Loucy (cell line): Measurements from ENCODE around the gene GALNT9.

Experiments used
- H2AFZ ChIP-seq: fragments of 200-600 bp; sonication (generic); 2 replicates; pipeline ENCODE4 v1.6.0; 2016; ENCODE audit warnings: antibody characterized with exemption, mild to moderate bottlenecking, low read length, moderate library complexity
- H3F3A ChIP-seq: fragments of 200-600 bp; 2 replicates; pipeline ENCODE4 v1.6.0; 2016; ENCODE audit warnings: antibody characterized with exemption, low read depth, mild to moderate bottlenecking
- H3K27me3 ChIP-seq: fragments of 200-600 bp; sonication (generic); 2 replicates; pipeline ENCODE4 v1.6.1; 2014; ENCODE audit warnings: low read length, mild to moderate bottlenecking; ENCODE audit not compliant: insufficient read depth, poor library complexity, severe bottlenecking
- H3K36me3 ChIP-seq: fragments of 200-600 bp; sonication (generic); 2 replicates; pipeline ENCODE4 v1.6.1; 2016; ENCODE audit warnings: low read length; ENCODE audit not compliant: insufficient read depth
- H3K4me1 ChIP-seq: fragments of 200-600 bp; sonication (generic); 2 replicates; pipeline ENCODE4 v1.5.1; 2014; ENCODE audit warnings: low read length, mild to moderate bottlenecking; ENCODE audit not compliant: insufficient read depth, poor library complexity, severe bottlenecking
- H3K4me2 ChIP-seq: fragments of 200-600 bp; sonication (generic); 2 replicates; pipeline ENCODE4 v1.6.0; 2014; ENCODE audit warnings: antibody characterized with exemption, low read length, low read depth, mild to moderate bottlenecking; ENCODE audit not compliant: poor library complexity, severe bottlenecking
- H3K4me3 ChIP-seq: fragments of 200-600 bp; sonication (generic); 2 replicates; pipeline ENCODE4 v1.5.1; 2014; ENCODE audit warnings: low read length, mild to moderate bottlenecking, mixed read lengths; ENCODE audit not compliant: poor library complexity, severe bottlenecking
- H3K79me2 ChIP-seq: fragments of 200-600 bp; sonication (generic); 2 replicates; pipeline ENCODE4 v1.6.1; 2014; ENCODE audit warnings: low read length; ENCODE audit not compliant: insufficient read depth
- H3K9ac ChIP-seq: fragments of 200-600 bp; sonication (generic); 2 replicates; pipeline ENCODE4 v1.6.0; 2014; ENCODE audit warnings: mild to moderate bottlenecking, low read depth, low read length, moderate library complexity; ENCODE audit not compliant: poor library complexity, severe bottlenecking
- H3K9me2 ChIP-seq: fragments of 200-600 bp; sonication (generic); replicated peaks from 2 replicates; pipeline ENCODE4 v1.6.1; 2016; ENCODE audit warnings: low read depth, low read length, mixed read lengths
- H3K9me3 ChIP-seq: fragments of 200-600 bp; sonication (generic); 2 replicates; pipeline ENCODE4 v1.6.1; 2014; ENCODE audit warnings: mild to moderate bottlenecking, antibody characterized with exemption, low read length, low read depth; ENCODE audit not compliant: insufficient read depth
- H4K20me1 ChIP-seq: fragments of 200-600 bp; sonication (generic); 2 replicates; pipeline ENCODE4 v1.6.0; 2014; ENCODE audit warnings: antibody characterized with exemption, low read length, mild to moderate bottlenecking; ENCODE audit not compliant: insufficient read depth, poor library complexity, severe bottlenecking
- EZH2phosphoT487 ChIP-seq: fragments of 200-600 bp; IDR thresholded peaks from 2 replicates; pipeline ENCODE4 v1.6.1; 2018; ENCODE audit warnings: antibody characterized with exemption, mild to moderate bottlenecking, moderate library complexity, borderline replicate concordance
- TF ChIP-seq, protein P1 (sequence below): fragments of 200-600 bp; sonication (generic); conservative IDR thresholded peaks from 2 replicates; pipeline ENCODE4 v1.5.1; 2014; ENCODE audit warnings: mild to moderate bottlenecking, antibody characterized with exemption, low read length

GALNT9 gene

GRCh38 chr12:132288516-132289215 is 40.7 kb downstream of the GALNT9 start:
- Histone ChIP-seq H3F3A (peaks cover 4% of the 10 kb centered on the region; the same call in 1 of the 2 replicates), H4K20me1 (no peaks in the 10 kb centered on the region), H3K36me3 (no peaks in the 10 kb centered on the region), H3K9me2 (no peaks in the 10 kb centered on the region), H3K4me1 (peaks cover 14% of the 10 kb centered on the region), H3K4me2 (peak overlapping the region; percentile 22), H3K79me2 (no peaks in the 10 kb centered on the region), H3K27me3 (no peaks in the 10 kb centered on the region), H3K9me3 (no peaks in the 10 kb centered on the region; the same call in 1 of the 2 replicates), H3K9ac (no peak overlapping the region), H3K4me3 (no peak overlapping the region), H2AFZ (no peak overlapping the region)
- TF ChIP-seq, protein P1, sequence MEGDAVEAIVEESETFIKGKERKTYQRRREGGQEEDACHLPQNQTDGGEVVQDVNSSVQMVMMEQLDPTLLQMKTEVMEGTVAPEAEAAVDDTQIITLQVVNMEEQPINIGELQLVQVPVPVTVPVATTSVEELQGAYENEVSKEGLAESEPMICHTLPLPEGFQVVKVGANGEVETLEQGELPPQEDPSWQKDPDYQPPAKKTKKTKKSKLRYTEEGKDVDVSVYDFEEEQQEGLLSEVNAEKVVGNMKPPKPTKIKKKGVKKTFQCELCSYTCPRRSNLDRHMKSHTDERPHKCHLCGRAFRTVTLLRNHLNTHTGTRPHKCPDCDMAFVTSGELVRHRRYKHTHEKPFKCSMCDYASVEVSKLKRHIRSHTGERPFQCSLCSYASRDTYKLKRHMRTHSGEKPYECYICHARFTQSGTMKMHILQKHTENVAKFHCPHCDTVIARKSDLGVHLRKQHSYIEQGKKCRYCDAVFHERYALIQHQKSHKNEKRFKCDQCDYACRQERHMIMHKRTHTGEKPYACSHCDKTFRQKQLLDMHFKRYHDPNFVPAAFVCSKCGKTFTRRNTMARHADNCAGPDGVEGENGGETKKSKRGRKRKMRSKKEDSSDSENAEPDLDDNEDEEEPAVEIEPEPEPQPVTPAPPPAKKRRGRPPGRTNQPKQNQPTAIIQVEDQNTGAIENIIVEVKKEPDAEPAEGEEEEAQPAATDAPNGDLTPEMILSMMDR, result no peak
- TF ChIP-seq EZH2phosphoT487, result no peak

- Histone ChIP-seq H3K9ac (no peak overlapping the region), H3F3A (peaks cover 4% of the 10 kb centered on the region; the same call in 1 of the 2 replicates), H3K36me3 (no peaks in the 10 kb centered on the region), H3K4me2 (no peak overlapping the region), H3K27me3 (no peaks in the 10 kb centered on the region), H3K9me2 (no peaks in the 10 kb centered on the region), H3K4me3 (no peak overlapping the region), H3K79me2 (no peaks in the 10 kb centered on the region), H3K9me3 (no peaks in the 10 kb centered on the region; the same call in 1 of the 2 replicates), H3K4me1 (peaks cover 22% of the 10 kb centered on the region), H2AFZ (no peak overlapping the region), H4K20me1 (no peaks in the 10 kb centered on the region)
- TF ChIP-seq, protein P1, result no peak
- no peak for TF ChIP-seq EZH2phosphoT487
Measured at GRCh38 chr12:132287391-132288238, 41.8 kb downstream of the GALNT9 start.

- Histone ChIP-seq H3K9me2 (no peaks in the 10 kb centered on the region), H3K4me3 (no peak overlapping the region), H3K4me1 (peaks cover 24% of the 10 kb centered on the region), H3K79me2 (no peaks in the 10 kb centered on the region), H3K27me3 (no peaks in the 10 kb centered on the region), H3K9ac (no peak overlapping the region), H3K4me2 (no peak overlapping the region), H4K20me1 (no peaks in the 10 kb centered on the region), H2AFZ (no peak overlapping the region), H3K36me3 (no peaks in the 10 kb centered on the region), H3K9me3 (no peaks in the 10 kb centered on the region; the same call in 1 of the 2 replicates), H3F3A (peaks cover 4% of the 10 kb centered on the region; the same call in 1 of the 2 replicates)
- TF ChIP-seq, protein P1, result no peak
- no peak for TF ChIP-seq EZH2phosphoT487
Measured at GRCh38 chr12:132286912-132287311, 42.5 kb downstream of the GALNT9 start.
